Right atrium auricular region (tissue), 2 donors: ENCODE results near the gene FLRT3. TPM values are rescaled to one million over a fixed set of nuclear protein-coding genes. Genes with fewer than 3 reads are reported as not detected.

Experiments used
- DNase-seq: peaks from one replicate; pipeline ENCODE4 v3.0.0-alpha.2; 2019; ENCODE audit warnings: low spot score
- H3K27ac ChIP-seq, 2 donors: fragments of 200-600 bp; sonication (generic); 1 replicate in 1 of 2; 2 replicates in 1 of 2; pipeline ENCODE4 v1.5.1; 2016 to 2019
- H3K27me3 ChIP-seq, 2 donors: fragments of 200-600 bp; sonication (generic); one replicate each; pipeline versions ENCODE4 v1.5.1 to v1.6.0; 2017 to 2019
- H3K36me3 ChIP-seq: fragments of 200-600 bp; sonication (generic); one replicate; pipeline ENCODE4 v1.5.1; 2016
- H3K4me1 ChIP-seq, 2 donors: fragments of 200-600 bp; sonication (generic); one replicate each; pipeline versions ENCODE4 v1.5.1 to v1.6.0; 2017 to 2019
- H3K4me3 ChIP-seq, 2 donors: fragments of 200-600 bp; sonication (generic); 1 replicate in 1 of 2; 2 replicates in 1 of 2; pipeline ENCODE4 v1.5.1; 2017 to 2019; ENCODE audit warnings: mild to moderate bottlenecking in 1 of 2, moderate library complexity in 1 of 2
- H3K9me3 ChIP-seq, 2 donors: fragments of 200-600 bp; sonication (generic); one replicate each; pipeline ENCODE4 v1.5.1; 2019
- total RNA-seq, 2 donors: library from RNA; depleted of rRNA; stranded (reverse); fragments of >200 nt; gene quantifications; one replicate each; pipeline ENCODE4 v1.1.0, GENCODE V29; 2016
- TF ChIP-seq, protein P1 (sequence below), 2 donors: fragments of 200-600 bp; sonication (generic); IDR thresholded peaks; one replicate each; pipeline ENCODE4 v1.5.1; 2019; ENCODE audit warnings: antibody characterized with exemption in 2 of 2

The FLRT3 gene
- 10 to 100 TPM in 1 of 2 donors, 1 to 10 TPM in 1; 2.3 to 17.8 TPM for total RNA-seq

- Histone ChIP-seq H3K4me3 (peak within 1 kb of the TSS; percentile 23 to 45), H3K9me3 (no peaks in the 10 kb centered on the region), H3K27ac (no peak within 1 kb of the TSS), H3K4me1 (no peaks in the 10 kb centered on the region), H3K36me3 (no peaks in the 10 kb centered on the region), H3K27me3 (no peaks in the 10 kb centered on the region)
- TF ChIP-seq, protein P1, sequence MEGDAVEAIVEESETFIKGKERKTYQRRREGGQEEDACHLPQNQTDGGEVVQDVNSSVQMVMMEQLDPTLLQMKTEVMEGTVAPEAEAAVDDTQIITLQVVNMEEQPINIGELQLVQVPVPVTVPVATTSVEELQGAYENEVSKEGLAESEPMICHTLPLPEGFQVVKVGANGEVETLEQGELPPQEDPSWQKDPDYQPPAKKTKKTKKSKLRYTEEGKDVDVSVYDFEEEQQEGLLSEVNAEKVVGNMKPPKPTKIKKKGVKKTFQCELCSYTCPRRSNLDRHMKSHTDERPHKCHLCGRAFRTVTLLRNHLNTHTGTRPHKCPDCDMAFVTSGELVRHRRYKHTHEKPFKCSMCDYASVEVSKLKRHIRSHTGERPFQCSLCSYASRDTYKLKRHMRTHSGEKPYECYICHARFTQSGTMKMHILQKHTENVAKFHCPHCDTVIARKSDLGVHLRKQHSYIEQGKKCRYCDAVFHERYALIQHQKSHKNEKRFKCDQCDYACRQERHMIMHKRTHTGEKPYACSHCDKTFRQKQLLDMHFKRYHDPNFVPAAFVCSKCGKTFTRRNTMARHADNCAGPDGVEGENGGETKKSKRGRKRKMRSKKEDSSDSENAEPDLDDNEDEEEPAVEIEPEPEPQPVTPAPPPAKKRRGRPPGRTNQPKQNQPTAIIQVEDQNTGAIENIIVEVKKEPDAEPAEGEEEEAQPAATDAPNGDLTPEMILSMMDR (IDR thresholded peaks at IDR 0.05) = peak; percentile 48 to 70
- peak; percentile 76 for DNase-seq
Observed at GRCh38 chr20:14337400-14338171, at the start of gene FLRT3. Gene FLRT3 (minus strand): TSS chr20:14337612. CDS start chr20:14327506, 10,106 bp downstream.

GRCh38 chr20:14386726-14387125 is 49.3 kb upstream of the FLRT3 start:
- no peak overlapping the region for H3K27ac ChIP-seq
- TF ChIP-seq, protein P1 (IDR thresholded peaks at IDR 0.05) = no peak
- no peaks in the 10 kb centered on the region for H3K27me3 ChIP-seq
- H3K9me3 ChIP-seq = peaks cover 0 to 16% of the 10 kb centered on the region in 2 donors
- no peaks in the 10 kb centered on the region for H3K36me3 ChIP-seq
- no peak overlapping the region for H3K4me3 ChIP-seq
- DNase-seq = no peak
- no peaks in the 10 kb centered on the region for H3K4me1 ChIP-seq

DNA sequence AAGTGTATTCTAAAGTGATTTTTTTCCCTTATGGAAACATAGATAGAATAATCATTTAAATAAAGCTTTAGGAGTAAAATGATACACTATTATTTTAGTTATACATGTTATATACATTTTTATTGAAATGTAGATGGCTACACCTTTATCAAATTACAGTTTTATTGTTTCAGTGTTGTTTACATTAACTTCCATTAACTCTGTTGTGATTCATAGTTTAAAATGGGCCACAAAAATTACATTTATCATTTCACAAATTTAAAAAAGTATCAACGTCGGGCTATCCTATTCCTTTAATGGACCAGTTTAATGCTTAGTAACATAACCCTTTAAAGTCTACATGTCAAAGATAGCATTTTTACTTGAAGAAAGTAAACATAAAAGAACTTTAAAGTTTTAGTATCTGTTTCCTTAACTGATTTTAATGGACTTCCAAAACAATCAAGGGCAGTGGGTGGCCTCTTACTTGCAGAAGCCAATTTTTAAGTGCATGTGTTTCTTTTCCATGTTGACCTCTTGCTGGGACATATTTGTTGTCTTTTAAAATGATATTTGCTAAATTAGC is 47.8 kb upstream of the FLRT3 start:
- Histone ChIP-seq H3K36me3 (no peaks in the 10 kb centered on the region), H3K4me3 (no peak overlapping the region), H3K27me3 (no peaks in the 10 kb centered on the region), H3K4me1 (no peaks in the 10 kb centered on the region), H3K27ac (no peak overlapping the region), H3K9me3 (peaks cover 0 to 16% of the 10 kb centered on the region in 2 donors)
- TF ChIP-seq, protein P1 (IDR thresholded peaks at IDR 0.05) = no peak
- no peak for DNase-seq

DNA sequence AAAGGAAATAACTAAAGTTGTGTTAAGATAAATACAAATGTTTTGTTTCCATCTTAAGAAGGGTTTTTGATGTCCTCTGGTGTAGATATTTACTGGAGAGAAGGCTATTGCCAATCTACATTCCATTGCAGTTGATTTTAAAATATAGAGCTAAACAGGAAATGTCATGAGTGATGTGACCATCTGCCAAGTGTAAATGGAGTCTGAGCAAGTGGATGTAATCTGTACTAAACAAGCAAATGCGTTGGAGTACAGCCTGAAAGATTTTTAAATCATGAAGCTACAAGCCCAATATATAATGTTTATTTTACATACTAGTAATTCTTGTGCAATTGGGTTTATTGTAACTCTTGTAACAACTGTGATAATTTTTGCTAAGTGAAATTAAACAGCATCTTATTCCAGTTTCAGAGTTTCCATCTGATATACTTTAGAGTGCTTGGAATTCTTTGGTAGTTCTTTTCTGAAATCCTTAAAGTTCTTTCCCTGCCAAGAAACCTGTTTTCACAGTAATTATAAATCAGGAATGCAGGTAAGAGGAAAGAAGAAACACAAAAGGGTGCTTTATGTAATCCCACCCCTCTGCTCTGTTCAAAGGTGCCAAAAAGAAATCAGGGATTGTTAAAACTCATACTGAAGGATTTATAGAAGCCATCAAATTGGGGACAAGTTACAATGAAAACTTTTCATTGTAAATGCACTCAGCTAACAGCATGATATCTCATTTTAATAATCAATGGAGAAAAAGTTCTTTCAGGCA is 47.2 kb upstream of the FLRT3 start:
- Histone ChIP-seq H3K4me1 (no peaks in the 10 kb centered on the region), H3K27ac (no peak overlapping the region), H3K27me3 (no peaks in the 10 kb centered on the region), H3K36me3 (no peaks in the 10 kb centered on the region), H3K4me3 (no peak overlapping the region), H3K9me3 (peaks cover 0 to 16% of the 10 kb centered on the region in 2 donors)
- TF ChIP-seq, protein P1 (IDR thresholded peaks at IDR 0.05) = no peak
- DNase-seq = no peak

- Histone ChIP-seq H3K27ac (no peak overlapping the region), H3K4me1 (no peaks in the 10 kb centered on the region), H3K9me3 (peaks cover 0 to 16% of the 10 kb centered on the region in 2 donors), H3K4me3 (no peak overlapping the region), H3K27me3 (no peaks in the 10 kb centered on the region), H3K36me3 (no peaks in the 10 kb centered on the region)
- DNase-seq = no peak
- TF ChIP-seq, protein P1 (IDR thresholded peaks at IDR 0.05) = no peak
Observed at GRCh38 chr20:14383335-14383734, 45.9 kb upstream of the FLRT3 start.
